Keratinocyte (primary cell): ENCODE measurements around the gene GRIK4. TPM values are rescaled to one million over a fixed set of nuclear protein-coding genes. Genes with fewer than 3 reads are reported as not detected.

Experiments used
- DNase-seq: peaks from one replicate; pipeline ENCODE4 v3.0.0-alpha.2; 2011; ENCODE audit warnings: low read depth, missing footprints, low spot score
- FAIRE-seq: peaks from 2 replicates; lab custom pipeline; 2011; peaks lifted over from hg19 to GRCh38; lab: Jason Lieb, UNC
- H2AFZ ChIP-seq: 2 replicates; pipeline ENCODE4 v1.6.0; 2012; ENCODE audit warnings: low read length, control low read depth, inconsistent platforms; ENCODE audit not compliant: control insufficient read depth
- H3K27ac ChIP-seq: 2 replicates; pipeline ENCODE4 v1.5.1; 2011; ENCODE audit warnings: low read length; ENCODE audit not compliant: control insufficient read depth, insufficient read depth
- H3K27me3 ChIP-seq: 3 replicates; pipeline ENCODE4 v1.6.0; 2011; ENCODE audit warnings: low read length; ENCODE audit not compliant: control insufficient read depth, insufficient read depth; ENCODE audit errors: extremely low read depth
- H3K36me3 ChIP-seq, 2 experiments: 2 replicates in 1 of 2; 3 replicates in 1 of 2; pipeline ENCODE4 v1.5.1; 2011; ENCODE audit warnings: low read length in 2 of 2, mild to moderate bottlenecking in 1 of 2; ENCODE audit not compliant: control insufficient read depth in 2 of 2, insufficient read depth in 2 of 2; ENCODE audit errors: extremely low read depth in 1 of 2
- H3K4me1 ChIP-seq: 3 replicates; pipeline ENCODE4 v1.5.1; 2011; ENCODE audit warnings: low read length; ENCODE audit not compliant: control insufficient read depth, insufficient read depth; ENCODE audit errors: extremely low read depth
- H3K4me2 ChIP-seq: 3 replicates; pipeline ENCODE4 v1.6.0; 2011; ENCODE audit warnings: low read depth, low read length; ENCODE audit not compliant: control insufficient read depth, insufficient read depth; ENCODE audit errors: extremely low read depth
- H3K4me3 ChIP-seq, 3 experiments: fragments of 200-600 bp in 1 of 3; sonication (generic) in 1 of 3; 2 replicates in 2 of 3; 3 replicates in 1 of 3; pipeline ENCODE4 v1.5.1; 2011 to 2016; ENCODE audit warnings: low read length in 3 of 3, mild to moderate bottlenecking in 3 of 3, control low read depth in 2 of 3, inconsistent platforms in 1 of 3, low read depth in 1 of 3, mixed read lengths in 1 of 3, mixed run types in 1 of 3, moderate library complexity in 1 of 3; ENCODE audit not compliant: control insufficient read depth in 2 of 3, insufficient read depth in 2 of 3; ENCODE audit errors: extremely low read depth in 1 of 3
- H3K79me2 ChIP-seq: 2 replicates; pipeline ENCODE4 v1.6.0; 2012; ENCODE audit warnings: low read length; ENCODE audit not compliant: control insufficient read depth, insufficient read depth
- H3K9ac ChIP-seq: 3 replicates; pipeline ENCODE4 v1.6.0; 2011; ENCODE audit warnings: low read length; ENCODE audit not compliant: control insufficient read depth, insufficient read depth; ENCODE audit errors: extremely low read depth
- H3K9me1 ChIP-seq: 3 replicates; pipeline ENCODE4 v1.6.0; 2011; ENCODE audit warnings: low read length; ENCODE audit not compliant: control insufficient read depth, insufficient read depth; ENCODE audit errors: extremely low read depth
- H3K9me3 ChIP-seq: 2 replicates; pipeline ENCODE4 v1.5.1; 2012; ENCODE audit warnings: low read depth, low read length; ENCODE audit not compliant: control insufficient read depth
- H4K20me1 ChIP-seq: 3 replicates; pipeline ENCODE4 v1.6.0; 2011; ENCODE audit warnings: low read length; ENCODE audit not compliant: control insufficient read depth, insufficient read depth; ENCODE audit errors: extremely low read depth
- EZH2 ChIP-seq: IDR thresholded peaks from one replicate; pipeline ENCODE4 v1.6.1; 2012; ENCODE audit warnings: inconsistent platforms, mild to moderate bottlenecking, low read length, moderate library complexity
- dilution Hi-C: fragments of 300-500 bp; cut with MboI; formaldehyde crosslinking; loops from one replicate; pipeline ENCODE4 v1.7.0; 2020; ENCODE audit warnings: low sequenced_read_pairs; ENCODE audit not compliant: extremely low pct_ligation_motif_present
- polyA plus RNA-seq, 5 experiments: library from polyadenylated mRNA; depleted of rRNA in 3 of 5; stranded (reverse) in 3 of 5; stranded (forward) in 1 of 5; unstranded in 1 of 5; fragments of >200 nt; gene quantifications; 1 replicate in 1 of 5; 2 replicates in 3 of 5; 3 replicates in 1 of 5; pipeline versions ENCODE4 v1.2.1 to v1.2.3, GENCODE V29; 2011 to 2012; ENCODE audit warnings: missing spikeins in 2 of 5, low read depth in 1 of 5, low replicate concordance in 1 of 5
- TF ChIP-seq, protein P1 (sequence below), 3 experiments: IDR thresholded peaks in 1 of 3; conservative IDR thresholded peaks in 1 of 3; optimal IDR thresholded peaks in 1 of 3; 2 replicates in 2 of 3; 3 replicates in 1 of 3; pipeline versions ENCODE3 to v1.5.1; 2011; ENCODE audit warnings: low read length in 3 of 3, mild to moderate bottlenecking in 3 of 3, moderate library complexity in 2 of 3, control low read depth in 1 of 3, inconsistent platforms in 1 of 3; ENCODE audit not compliant: insufficient read depth in 2 of 3; ENCODE audit errors: extremely low read depth in 1 of 3

The GRIK4 gene
- polyA plus RNA-seq, 1 donor (not counting 4 experiments of a cell fraction or from before 2014, with no cell fraction given) = not detected

DNA sequence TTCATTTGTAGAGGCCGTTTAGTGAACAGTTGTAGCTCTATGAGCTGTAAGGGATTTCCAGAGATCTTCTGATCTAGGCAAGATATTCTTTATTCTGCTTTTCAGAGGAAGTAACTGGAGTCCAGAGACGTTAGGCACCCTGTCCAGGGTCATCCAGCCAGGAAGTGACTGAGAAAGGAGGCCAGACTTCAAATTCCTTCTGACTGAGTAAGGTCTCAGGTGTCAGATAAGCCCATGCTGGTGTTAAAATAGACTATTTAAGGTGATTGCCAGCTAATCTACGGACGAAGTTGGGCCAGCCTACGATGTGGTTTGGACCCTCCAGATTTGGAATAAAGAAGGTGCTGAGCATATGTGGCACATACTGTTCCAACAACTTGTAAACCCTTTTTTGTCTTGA lies 54.6 kb downstream of the GRIK4 start:
- dilution Hi-C loops = no loop called here
- H3K4me1 ChIP-seq = peaks cover 16% of the 10 kb centered on the region
- no peak overlapping the region for H3K4me3 ChIP-seq
- no peak overlapping the region for H3K9ac ChIP-seq
- peak; percentile 84 for FAIRE-seq
- H3K4me2 ChIP-seq = peak overlapping the region; percentile 20
- TF ChIP-seq EZH2 = no peak
- TF ChIP-seq, protein P1, sequence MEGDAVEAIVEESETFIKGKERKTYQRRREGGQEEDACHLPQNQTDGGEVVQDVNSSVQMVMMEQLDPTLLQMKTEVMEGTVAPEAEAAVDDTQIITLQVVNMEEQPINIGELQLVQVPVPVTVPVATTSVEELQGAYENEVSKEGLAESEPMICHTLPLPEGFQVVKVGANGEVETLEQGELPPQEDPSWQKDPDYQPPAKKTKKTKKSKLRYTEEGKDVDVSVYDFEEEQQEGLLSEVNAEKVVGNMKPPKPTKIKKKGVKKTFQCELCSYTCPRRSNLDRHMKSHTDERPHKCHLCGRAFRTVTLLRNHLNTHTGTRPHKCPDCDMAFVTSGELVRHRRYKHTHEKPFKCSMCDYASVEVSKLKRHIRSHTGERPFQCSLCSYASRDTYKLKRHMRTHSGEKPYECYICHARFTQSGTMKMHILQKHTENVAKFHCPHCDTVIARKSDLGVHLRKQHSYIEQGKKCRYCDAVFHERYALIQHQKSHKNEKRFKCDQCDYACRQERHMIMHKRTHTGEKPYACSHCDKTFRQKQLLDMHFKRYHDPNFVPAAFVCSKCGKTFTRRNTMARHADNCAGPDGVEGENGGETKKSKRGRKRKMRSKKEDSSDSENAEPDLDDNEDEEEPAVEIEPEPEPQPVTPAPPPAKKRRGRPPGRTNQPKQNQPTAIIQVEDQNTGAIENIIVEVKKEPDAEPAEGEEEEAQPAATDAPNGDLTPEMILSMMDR (optimal IDR thresholded peaks at IDR 0.05 in 1 of 3, IDR thresholded peaks at IDR 0.05 in 1 of 3, conservative IDR thresholded peaks at IDR 0.05 in 1 of 3; ENCODE audit: extremely low read depth in 1 of 3, insufficient read depth in 2 of 3, low read length in 3 of 3) = no peak
- H3K27ac ChIP-seq = no peak overlapping the region
- no peaks in the 10 kb centered on the region for H4K20me1 ChIP-seq
- peak; percentile 5 for DNase-seq
- no peaks in the 10 kb centered on the region for H3K9me3 ChIP-seq
- H3K79me2 ChIP-seq = no peaks in the 10 kb centered on the region
- H3K27me3 ChIP-seq = peaks cover 32% of the 10 kb centered on the region
- H2AFZ ChIP-seq = no peak overlapping the region
- H3K36me3 ChIP-seq = no peaks in the 10 kb centered on the region
- no peaks in the 10 kb centered on the region for H3K9me1 ChIP-seq

DNA sequence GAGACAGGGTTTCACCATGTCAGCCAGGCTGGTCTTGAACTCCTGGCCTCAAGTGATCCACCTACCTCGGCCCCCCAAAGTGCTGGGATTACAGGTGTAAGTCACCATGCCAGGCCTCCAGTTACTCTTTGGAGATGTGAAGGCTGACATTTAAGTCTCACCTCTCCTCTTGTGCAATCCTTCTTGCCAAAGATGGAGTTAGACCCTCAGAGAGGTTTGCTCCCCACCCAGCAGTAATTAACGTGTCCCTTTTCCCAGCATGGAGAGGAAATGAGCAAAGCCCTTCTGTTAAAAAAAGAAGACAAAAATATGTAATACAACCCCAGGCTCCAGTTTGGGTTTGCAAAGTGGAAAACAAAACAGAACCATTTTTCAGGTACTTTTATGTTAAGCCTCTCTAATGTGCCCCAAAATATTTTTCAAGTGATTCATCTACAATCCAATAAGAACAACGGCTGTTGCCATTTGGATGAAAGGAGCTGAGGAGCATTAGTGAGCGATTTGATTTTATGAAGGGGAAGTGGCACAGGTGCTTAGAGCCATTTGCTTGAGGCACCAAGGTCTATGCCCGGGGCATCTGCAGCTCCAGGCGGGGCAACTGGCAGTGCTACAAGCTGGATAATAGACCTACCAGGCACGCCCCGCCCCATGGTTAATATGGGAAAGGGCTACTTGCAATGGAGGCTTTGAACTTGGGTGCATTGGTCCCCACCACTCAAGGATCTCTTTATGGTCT lies 57.2 kb downstream of the GRIK4 start:
- H3K27me3 ChIP-seq = peaks cover 14% of the 10 kb centered on the region
- H3K4me1 ChIP-seq = peaks cover 16% of the 10 kb centered on the region
- no peak overlapping the region for H3K4me2 ChIP-seq
- H3K9ac ChIP-seq = no peak overlapping the region
- H3K9me3 ChIP-seq = no peaks in the 10 kb centered on the region
- H3K79me2 ChIP-seq = no peaks in the 10 kb centered on the region
- no peaks in the 10 kb centered on the region for H3K9me1 ChIP-seq
- FAIRE-seq (no peak), DNase-seq (no peak)
- no peak overlapping the region for H2AFZ ChIP-seq
- no peaks in the 10 kb centered on the region for H4K20me1 ChIP-seq
- no peak overlapping the region for H3K4me3 ChIP-seq
- H3K27ac ChIP-seq = no peak overlapping the region
- no peaks in the 10 kb centered on the region for H3K36me3 ChIP-seq
- TF ChIP-seq EZH2 = no peak
- TF ChIP-seq, protein P1 (optimal IDR thresholded peaks at IDR 0.05 in 1 of 3, IDR thresholded peaks at IDR 0.05 in 1 of 3, conservative IDR thresholded peaks at IDR 0.05 in 1 of 3; ENCODE audit: extremely low read depth in 1 of 3, insufficient read depth in 2 of 3, low read length in 3 of 3) = no peak
- dilution Hi-C loops = no loop called here
